ENCODE data around the gene MBLAC2.

DNA sequence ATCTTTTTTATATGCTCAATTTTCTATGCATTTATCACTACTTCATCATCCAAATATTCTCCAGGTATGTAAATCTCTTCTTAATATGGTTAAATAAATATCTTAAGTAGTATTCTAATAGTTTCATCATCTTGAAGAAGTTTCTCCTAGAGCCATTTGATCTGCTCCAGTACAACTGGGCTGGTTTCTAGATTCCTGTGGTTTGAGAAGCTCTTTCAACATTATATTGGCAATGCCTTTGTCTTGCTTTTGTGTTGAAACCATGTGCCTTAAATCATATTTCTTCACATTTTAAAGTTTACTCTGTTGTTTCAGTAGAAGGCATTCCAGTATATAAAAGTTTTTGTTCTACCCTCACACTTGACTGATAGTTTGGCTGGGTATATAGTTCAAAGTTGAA, 27.6 kb downstream of the MBLAC2 start:
- TF ChIP-seq, protein P1, sequence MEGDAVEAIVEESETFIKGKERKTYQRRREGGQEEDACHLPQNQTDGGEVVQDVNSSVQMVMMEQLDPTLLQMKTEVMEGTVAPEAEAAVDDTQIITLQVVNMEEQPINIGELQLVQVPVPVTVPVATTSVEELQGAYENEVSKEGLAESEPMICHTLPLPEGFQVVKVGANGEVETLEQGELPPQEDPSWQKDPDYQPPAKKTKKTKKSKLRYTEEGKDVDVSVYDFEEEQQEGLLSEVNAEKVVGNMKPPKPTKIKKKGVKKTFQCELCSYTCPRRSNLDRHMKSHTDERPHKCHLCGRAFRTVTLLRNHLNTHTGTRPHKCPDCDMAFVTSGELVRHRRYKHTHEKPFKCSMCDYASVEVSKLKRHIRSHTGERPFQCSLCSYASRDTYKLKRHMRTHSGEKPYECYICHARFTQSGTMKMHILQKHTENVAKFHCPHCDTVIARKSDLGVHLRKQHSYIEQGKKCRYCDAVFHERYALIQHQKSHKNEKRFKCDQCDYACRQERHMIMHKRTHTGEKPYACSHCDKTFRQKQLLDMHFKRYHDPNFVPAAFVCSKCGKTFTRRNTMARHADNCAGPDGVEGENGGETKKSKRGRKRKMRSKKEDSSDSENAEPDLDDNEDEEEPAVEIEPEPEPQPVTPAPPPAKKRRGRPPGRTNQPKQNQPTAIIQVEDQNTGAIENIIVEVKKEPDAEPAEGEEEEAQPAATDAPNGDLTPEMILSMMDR (IDR thresholded peaks at IDR 0.05) = no peak
- TF ChIP-seq EP300 (IDR thresholded peaks at IDR 0.05) = no peak

Data from stomach (tissue), 4 donors.